Measurements from ENCODE around the gene PRDM16.

PRDM16 gene

DNA sequence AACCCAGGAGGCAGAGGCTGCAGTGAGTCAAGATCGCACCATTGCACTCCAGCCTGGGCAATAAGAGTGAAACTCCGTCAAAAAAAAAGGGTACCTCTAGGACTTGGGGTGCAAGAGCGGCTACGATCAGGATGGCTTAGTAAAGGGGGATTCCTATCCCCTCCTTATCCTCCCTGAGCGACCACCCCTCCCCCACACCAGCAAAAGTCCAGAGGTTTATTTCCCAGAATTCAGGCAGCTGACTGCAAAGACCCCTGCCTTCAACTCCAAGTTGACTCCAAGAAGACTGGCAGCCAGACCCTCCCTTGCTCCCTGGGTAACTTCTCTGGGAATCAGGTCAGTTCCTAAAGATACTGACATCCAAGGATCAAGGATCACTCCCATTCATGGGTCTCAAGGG, 12.4 kb upstream of the PRDM16 start:
- DNase-seq = no peak

DNA sequence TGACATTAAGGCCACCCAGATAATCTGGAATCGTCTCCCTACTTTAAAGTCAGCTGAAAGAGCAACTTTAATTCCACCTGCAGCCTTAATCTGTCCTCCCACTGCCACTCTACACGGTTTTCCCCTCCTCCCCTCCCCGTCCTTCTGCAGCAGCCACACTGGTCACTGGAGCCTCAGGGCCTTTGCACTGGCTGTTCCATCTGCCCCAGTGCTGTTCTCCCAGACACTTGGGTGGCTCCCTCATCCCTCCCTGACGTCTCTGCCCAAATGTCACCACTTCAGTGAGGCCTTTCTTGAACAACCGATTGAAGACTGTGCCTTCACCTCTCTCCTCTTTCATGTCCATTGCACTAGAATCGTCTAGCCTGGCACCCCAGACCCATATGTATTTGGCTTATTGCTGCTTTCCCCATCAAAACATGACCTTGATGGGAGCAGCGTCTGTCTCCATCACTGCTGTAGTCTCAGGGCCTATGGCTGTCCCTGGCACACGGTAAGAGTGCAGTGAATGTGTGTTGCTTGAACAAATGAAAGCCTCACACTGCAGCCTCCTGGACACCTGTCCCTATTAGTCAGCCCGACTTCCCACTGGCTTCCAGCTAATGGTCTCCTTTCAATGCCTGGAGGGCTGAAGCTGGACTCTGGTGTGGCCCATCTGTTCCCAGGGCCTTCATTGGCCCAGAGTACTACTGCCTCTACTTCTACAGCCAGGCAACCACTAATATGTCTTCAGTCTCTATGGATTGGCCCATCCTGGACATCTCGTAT, 10.6 kb upstream of the PRDM16 start:
- no peak for DNase-seq

DNA sequence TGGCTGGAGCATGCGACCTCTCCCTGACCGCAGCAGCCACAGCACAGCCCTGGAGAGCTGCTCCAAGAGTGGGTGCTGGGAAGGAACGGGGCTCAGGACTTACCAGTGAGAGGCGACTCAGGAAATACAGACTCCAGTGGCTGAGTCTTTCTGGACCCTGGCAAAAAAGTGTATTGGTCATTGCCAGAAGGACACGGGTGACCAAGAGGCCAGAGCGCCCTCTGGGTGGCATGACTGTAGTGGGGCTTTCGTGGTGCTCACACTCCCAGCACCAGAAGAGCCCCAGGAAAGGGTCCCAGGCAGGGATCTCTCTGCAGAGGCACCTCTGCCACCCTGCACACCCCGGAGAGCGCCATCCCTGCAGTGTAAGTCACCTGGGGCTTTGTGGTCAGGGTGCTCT, 8.9 kb upstream of the PRDM16 start:
- DNase-seq = no peak

DNA sequence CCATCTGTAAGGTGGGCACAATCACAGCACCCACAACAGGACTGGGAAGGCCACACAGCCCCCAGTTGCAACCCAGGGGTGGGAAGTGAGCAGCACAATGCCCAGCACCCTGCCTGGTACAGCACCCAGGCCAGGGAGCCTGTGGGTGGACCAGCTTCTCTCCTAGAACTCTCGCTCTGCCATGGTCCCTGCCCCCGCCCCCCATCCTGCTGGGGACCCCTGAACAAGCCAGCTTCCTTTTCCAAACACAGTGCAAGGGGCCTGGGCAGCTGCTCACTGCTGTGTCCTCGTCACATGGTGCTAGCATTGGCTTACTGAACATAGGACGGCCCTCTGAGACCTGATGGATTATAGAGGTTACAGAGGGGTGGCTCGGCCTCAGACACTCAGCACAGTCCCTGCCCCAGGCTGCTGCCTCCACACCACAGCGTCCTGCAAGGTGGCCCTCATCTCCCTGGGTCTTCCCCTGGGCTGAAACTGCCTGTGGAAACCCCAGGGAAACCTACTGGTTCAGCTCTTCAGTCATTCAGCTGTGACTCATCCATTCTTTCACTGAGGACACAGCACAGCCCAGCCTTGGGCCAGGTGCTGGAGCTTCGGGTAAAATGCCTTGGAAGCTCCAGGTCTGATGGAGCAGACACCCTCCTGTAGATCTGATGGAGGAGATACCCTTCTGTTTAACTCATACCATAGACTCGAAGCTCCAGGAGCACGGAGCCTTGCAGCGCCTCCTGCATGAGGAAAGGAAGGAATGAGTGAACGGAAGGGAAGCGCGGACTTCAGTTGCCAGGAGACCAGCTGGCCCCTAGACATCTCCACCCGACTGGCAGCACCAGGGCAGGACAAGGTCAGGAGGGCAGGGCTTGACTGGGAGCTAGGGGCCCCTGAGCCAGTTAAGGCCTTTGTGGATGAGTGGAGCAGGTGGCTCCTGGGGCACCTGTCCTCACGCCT, 8.1 kb upstream of the PRDM16 start:
- no peak for DNase-seq

DNA sequence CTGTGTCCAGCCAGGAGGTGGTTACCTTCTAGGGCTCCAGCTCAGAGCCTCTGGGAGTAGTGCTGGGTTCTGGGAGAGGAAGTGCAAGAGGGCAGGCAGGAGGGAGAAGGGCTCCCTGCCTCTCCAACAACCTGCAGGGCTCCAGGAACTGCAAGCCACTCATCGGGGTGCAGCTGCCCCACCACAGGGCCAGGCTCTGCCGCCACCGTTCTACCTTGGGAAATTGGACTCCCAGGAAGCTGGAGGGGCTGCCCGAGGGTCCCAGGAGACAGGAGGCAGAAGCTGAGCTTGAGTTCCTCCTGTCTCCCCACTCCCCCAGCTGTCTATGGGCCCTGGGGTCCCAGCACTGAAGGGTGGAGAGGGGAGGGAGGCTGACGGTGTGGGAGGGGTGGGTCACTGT, 7.4 kb upstream of the PRDM16 start:
- no peak for DNase-seq

DNA sequence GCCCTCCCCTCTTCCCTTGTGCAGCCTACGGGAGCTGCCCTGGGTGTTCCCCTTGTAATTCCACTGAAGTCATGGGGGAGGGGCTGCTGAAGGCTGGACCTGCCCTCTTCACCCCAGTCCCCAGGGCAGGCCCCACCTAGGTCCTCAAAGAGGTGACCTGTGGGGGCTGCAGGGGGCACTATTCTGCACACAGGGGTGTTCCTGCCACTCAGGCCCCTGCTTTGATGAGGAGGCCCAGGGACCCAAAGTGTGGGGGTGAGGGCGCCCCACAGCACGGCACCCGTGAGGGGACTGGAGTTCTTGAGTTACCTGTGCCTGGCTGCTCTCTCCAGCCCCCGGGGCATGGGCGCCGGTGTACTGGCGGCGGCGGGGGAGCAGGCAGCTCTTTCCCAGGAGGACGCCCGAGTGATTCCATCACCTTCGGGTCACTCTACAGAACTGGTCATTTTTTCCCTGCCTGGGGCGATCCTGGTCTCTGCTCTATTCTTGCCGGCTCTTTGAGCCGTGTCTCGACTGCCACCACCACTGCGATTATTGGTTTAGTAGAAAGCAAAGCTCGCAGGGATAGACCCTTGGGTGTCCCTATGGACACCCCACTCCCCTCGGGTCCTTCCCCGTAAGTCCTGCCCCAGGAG, 6.9 kb upstream of the PRDM16 start:
- DNase-seq = no peak

DNA sequence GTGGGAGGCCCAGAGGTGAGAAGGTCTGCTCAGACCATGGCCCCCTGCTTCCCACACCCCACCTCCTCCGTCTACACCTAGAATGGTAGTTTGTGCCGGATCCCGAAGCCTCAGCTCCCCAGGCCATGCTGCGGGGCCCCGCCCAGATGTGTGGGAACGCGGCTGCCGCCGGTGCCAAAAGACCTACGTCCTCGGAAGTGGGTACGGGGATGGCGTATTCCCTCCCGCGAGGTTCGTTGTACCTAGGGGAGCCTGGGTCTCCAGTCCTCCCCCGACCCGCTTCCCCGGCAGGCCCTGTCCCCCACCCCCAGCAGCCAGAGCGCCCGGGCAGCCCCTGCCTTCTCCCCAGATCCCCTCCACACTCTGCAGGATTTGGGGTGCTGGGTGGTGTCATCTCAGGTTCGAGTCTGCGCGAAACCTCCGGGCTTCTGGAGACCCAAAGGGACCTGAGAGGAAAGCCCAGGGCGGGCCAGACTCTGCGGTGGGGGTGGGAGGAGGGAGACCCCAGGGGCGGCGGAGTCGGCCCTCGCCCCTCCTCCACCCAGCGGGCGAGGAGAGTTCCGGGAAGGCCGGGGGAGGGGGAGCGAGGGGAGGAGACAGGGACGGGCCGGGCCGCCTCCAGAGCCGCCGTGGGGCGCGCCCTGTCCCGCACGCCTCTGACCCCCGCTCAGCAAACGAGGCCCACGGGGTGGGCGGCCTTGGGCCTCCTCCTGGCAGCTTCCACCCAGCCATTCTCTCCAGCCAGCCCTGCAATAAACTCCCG, 6.2 kb upstream of the PRDM16 start:
- DNase-seq = no peak

DNA sequence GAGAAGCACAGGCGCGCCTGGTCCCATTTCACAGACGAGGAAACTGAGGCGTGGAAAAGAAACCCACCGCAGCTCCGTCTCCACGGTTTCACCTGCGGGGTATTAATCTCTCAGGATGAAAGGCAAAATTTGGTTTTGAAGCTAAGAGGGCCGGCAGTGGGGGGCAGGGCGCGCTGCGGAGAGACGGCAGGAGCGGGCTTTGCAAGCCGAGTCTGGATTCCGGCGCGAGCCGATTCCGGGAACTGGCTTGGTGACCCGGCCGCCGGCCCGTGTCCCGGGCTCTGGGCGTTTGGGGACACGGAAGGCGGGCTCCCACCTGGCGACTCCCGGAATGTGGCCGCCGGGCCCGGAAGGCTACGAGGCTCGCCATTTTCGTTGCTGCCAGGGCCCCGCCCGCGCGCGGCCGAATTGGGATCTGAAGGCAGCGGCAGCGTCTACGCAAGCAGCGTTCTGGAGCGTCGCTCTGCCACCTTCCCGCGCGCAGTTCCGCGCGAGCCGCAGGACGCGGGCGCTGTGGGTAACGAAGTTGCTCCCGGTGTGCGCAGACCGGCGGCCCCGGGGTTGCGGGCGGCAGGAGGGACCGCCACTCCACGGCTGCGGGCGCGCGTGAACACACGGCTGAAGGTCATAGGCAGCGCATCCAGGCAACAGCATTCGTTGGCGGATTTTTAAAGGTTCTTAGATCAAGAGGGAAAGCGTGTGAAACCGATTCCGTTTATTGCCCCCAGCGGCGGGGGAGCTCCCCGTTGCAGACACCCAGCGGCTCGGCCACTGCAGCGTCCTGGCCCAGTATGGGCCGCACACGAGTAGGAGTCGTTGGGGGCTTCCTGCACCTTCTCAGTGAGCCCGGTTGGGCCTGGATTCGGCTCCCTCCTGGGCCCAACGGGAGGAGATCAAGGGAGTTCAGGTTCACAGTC, 5.4 kb upstream of the PRDM16 start:
- DNase-seq = no peak

DNA sequence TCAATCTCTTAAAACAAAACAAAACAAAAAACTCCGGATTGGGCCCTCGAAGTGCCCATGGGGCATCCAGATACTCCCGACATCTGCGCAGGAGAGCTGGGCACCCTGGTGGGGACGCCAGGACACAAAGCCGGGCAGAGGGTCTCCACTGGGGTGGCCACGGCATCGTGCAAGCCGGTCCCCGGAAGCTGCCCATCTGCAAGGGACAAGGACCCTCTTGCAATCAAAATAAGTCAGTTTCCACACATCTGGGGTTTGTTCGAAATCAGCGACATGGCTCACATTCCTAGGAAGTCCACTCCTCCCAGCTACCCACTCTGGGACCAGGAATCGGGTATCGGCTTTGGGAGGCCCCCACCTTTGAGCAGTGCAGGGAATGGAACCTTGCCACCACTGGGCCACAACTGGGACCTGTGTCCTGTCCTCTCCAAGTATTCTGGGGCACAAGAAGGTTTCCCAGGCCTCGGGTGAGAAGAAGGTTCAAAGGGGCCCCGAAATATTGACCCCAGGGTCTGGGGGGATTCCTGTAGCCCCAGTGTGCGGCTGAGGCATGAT, 4.6 kb upstream of the PRDM16 start:
- DNase-seq = no peak

DNA sequence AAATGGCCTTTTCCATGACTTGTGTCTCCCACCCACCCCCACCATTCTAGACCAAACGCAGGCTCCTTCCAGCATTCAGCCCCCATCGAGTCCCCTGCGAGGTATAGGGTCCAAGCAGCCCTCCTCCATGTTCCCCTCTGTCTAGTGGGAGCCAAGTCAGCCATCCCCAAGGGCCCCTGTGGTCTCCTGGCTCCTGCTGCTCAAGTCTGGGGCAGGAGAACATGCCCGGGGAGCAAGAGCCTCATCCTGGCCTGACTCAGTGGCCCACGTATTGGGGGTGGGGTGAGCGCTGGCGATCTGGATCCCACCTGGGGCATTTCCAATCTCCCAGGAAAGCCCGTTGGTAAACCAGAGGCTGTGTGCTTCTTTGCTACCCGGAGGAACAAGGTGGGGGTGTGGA, 4.1 kb upstream of the PRDM16 start:
- no peak for DNase-seq

DNA sequence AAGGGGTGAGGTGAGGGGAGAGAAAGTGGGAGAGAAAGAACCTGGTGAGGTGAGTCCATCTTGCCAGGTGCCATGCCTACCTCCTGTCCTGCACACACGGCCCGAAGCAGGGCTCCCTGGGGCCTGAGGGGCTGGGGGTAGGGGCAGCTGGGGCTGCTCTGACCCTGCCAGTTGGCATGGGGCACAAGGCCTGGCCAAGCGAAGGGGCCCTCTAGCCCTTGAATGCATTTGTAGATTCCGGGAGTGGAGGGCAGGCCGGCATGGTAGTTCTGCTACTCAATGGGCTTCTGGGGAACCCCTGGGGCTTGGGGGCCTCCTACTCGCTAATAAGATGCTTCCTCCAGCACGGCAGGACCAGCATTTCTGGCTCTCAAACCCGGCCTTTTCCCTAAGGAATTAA, 3.6 kb upstream of the PRDM16 start:
- DNase-seq = no peak

DNA sequence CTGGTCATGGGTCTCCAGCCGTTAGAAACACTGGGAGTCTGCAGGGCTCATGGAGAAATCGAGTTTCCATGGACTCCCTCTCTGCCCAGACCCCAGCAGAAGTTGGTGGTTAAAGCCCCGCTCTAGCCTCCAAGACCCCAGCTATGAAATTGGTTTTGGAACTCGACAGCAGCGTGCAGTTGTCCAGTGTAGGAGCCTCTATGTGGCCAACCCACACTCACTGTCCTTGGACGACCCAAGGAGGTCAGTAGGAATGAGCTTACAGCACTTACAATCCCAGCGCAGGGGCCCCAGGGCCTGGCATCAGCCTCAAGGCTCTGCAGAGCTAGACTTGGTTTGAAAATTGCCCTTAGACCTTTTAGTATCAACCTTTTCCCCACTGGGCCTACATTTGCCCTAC, 3.2 kb upstream of the PRDM16 start:
- DNase-seq = no peak

DNA sequence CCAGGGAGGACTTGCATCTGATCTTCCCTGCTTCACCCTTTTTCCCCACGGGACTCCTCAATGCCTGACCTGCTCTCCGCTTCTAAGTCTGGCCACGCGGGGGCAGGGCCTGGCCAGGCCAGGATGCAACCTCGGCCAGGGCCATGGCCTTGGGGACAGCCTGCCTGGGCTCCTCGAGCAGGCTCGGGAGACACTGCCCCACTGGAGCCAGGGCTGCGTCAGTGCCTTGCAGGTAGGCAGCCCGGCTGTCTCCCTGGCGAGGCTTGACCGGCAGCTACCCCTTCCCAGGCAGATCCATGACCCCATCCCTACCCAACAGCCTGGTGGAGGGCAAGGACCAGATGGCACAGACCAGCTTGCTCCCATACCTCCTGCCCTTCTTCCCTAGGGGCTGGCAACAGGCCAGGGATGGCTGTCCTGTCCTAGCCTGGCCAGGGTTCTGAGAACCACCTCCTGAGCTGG, 2.7 kb upstream of the PRDM16 start:
- no peak for DNase-seq

DNA sequence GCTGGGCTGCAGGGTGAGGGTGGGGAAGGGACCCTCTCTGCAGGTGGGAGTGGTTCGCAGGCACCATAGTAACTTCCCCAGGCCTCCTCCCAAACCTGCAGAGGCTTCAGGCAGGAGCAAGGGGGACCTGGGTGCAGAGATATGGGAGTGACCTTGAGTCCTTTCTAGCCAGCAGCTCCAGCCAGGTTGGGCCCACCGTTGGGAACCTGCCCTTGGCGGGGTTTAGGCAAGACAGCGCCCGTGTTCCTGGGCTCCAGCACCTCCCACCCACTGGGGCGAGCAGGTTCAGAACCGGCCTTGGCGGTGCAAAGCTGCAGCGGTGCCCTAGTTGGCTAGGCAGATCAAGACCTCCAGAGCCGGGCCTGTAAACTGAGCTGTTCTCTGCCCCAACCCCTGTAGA, 2.2 kb upstream of the PRDM16 start:
- no peak for DNase-seq

DNA sequence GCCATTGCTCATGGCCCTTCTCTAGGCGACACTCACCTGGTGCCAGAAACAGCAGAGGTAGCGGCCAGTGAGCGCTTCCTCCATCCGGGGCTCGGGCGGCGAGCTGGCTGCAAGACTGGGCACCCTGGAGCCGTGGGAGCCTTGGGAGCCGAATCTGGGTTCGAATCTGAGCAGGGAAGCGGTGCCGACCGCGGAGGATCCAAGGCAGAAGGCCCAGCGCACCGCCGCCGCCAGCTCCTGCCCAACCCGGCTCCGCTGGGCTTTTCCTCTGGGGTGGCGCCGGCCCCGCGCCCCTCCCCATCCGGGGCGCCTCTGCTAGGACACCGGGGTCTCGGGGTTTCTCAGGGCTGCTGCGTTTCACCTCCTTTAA, 1.7 kb upstream of the PRDM16 start:
- DNase-seq = no peak

DNA sequence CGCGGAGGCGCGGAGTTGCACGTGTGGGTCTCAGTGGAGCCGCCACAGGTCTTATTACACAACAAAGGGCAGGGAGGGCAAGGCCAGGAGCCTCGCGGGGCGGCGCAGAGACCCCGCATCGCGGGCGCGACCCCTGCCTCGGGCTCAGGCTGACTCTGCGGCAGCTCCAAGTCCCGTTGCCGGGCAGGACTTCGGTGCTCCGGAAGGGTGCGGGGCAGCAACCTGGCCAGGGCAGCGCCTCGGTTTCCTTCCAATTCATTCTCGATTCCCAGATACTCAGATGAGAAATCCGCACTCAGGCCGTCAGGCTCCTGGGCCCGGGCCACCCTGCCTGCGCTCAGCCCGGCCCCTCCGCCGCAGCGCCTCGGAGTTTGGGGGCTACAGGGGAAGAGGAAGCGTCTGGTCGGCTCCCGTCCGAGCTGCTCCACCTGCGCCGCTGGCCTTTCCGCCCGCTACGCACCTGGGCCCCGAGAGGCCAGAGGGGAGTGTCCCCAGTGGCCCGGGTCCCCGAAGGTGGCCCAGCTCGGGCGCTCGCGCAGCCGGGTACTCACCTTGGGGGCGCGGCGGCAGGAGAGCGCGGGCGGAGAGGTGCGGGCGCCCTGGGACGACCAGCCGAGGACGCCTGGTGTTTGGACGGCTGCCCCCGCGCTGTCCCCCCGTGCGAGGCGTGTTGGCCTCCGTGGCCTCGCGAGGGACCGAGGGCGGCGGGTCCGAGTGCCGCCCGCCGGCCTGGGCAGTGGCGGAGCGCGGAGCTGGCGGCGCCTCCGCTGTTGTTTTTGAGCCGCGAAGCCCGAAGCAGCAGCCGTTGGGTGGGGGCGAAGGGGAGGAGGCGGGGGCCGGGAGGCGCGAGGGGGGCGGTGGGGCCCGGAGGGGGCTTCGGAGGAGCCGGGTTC, 1.1 kb upstream of the PRDM16 start:
- no peak for DNase-seq

DNA sequence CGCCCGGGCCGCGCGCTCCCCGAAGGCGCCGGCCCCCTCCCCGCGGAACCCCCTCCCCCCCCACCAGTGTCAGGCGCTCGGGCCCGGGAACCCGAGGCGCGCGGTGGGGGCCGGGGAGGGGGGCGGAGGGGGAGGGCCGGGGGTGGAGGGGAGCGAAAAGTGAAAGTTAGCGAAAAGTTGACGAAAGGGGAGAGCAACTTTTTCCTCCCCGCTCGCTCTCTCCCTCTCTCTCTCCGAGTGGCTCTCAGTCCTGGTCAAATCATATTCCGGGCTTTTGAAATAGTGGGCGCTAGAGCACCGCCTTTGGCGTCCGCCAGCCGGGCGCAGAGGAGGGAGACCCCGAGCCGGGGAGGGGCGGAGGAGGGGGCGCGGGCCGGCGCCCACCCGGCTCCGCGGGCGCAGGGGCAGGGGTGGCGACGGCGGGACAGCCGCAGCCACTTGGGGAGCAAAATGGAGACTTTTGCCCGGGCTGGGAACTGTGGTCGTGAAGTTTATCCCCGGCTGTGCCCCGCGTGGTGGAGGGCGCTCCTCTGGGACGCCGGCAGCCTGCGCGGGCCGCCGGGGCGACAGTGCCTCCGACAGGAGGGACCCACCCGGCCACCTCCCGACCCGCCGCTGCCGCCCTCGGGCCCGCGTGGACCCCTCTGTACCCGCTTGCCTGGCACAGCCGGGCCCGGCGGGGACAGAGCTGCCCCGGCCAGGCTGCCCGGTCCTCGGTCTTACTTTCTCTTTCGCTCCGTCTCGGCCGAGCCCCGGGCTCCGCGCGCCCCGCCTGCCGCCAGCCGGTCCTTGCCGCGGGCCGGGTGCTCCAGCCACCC, 697 bp downstream of the PRDM16 start:
- no peak for DNase-seq

DNA sequence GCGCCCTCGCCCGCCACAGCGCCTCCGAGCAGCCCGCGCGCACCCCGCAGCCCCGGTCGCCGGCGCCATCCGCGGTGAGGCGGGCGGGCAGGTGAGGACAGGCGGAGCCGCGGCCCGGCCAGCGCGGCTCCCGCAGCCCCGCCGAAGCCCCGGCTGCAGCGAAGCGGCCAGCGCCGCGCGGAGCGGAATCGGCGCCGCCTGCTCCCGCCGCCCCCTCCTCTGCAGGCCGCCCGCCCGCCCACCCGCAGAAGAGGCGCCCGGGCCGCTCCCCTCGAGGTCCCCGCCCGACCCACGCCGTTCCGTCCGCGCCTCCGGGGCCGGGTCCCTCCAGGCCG, 1.3 kb downstream of the PRDM16 start:
- DNase-seq = no peak
